Hypothalamus (tissue), 51 donors: ENCODE measurements around the gene NKX2-2.
"Not testable (repeated sequence)": the region's sequence is repeated elsewhere in the genome, so short reads cannot be mapped to it uniquely, and the experiment has no call there.

Experiments used
- DNase-seq, 51 donors: peaks; one replicate each; lab custom pipeline; 2025; lab: John Stamatoyannopoulos, UW

NKX2-2 gene

DNA sequence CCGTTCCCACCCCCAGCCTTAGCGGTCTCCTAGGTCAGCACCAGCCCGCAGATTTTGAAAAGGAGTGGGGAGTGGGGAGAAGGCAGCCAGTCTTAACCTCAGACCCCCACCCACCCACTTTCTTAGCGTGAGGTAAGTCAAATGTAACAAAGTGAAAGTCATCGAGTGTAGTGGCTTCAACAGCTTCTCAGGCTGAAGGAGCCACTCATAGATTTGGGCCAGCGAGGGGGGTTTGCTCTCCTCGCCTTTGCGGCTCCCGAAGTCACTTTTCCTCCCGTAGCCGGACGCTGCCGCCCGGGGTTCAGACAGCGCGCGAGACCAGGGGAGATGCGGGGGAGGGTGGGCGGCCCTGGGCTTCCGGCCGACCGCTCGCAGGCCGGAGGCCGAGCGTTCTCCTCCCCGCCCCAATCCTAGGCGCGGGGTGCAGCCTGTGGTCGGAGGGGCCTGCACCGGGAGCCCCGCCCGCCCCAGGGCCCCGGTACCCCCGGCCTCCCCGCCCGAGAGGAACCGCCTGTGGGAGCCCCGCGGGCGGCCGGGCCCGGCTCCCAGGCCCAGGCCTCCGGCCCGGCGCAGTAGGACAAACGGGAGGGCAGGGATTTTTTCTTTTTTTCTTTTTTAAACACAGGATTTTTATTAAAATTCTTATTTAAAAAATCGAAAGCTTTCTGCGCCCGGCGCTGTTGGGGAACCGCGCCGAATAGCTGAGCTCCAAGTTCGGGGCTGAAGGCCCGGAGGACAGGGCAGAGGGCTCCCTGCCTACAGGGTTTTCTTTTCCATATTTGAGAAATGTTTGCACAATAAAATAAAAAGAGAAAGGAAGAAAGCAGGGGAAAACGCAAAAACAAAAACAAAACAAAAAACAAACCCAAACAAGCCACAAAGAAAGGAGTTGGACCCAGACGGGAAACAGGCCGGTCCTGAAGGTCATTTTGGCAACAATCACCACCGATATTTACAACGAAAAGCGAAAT, 3.2 kb downstream of the NKX2-2 start:
- peak in 4 of 51 donors; percentile 22 to 69 (median 42) for DNase-seq

DNA sequence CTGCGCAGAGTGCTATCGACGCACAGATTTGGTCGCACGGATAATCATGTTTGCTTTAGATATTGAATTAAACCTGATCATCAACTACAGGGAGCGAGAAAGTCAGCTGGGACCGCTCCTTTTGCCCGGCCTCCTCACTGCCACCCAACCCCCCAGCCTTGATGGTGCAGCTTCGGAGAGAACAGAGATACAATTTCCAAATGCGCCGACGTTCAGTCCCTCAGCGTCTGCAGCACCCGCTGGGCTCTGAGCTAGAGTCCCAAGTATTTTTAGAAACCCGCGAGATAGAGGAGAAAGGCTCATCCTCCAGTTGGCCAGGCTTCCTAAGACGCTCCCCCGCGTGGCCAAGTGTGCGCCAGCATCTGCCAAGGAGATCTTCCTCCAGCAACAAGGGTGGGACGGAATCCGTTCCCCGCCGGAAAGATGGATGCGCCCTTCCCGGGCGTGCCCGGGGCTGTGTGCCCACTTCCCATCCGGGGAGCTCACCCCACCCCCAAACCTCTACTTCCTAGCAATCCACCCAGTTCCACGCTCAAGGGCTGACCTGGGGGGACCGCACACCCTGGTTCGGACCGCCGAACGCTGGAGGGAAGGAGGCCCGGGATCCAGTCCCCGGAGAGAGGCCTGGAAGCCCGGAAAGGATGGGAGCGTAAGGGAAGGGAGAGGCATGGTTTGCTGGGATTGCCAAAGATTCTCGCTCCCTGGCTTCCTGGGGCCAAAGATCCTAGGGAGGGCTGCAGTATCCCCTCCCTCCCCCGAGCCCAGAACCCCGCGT, 4.1 kb downstream of the NKX2-2 start:
- DNase-seq, result peak in 20 of 51 donors; percentile 23 to 74 (median 44)

DNA sequence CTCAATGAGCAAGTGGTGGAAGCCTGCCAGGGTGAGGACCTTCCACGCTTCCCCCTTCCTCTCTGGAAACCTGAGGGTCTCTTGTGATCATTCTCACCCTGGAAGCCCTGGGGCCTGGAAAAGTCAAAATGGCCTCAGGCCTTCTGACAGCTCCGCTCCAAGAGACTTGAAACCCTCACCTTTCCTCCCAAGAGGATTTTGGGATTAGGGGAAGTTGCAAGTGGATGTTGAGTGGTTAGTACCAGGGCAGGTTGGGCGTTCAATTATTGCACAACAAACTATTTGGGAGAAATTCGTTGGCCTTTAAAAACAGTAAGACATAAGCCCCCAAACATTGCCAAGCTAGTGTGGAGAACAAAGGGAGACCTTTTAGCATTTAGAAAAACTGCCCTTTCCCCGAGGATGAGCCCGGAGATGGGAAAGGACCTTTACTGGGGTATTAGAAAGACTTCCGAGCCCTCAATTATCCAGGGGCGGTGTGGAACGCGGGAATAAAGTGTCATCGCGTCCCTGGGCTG, 4.7 kb downstream of the NKX2-2 start:
- peak in 2 of 51 donors; percentile 62 to 83 for DNase-seq

DNA sequence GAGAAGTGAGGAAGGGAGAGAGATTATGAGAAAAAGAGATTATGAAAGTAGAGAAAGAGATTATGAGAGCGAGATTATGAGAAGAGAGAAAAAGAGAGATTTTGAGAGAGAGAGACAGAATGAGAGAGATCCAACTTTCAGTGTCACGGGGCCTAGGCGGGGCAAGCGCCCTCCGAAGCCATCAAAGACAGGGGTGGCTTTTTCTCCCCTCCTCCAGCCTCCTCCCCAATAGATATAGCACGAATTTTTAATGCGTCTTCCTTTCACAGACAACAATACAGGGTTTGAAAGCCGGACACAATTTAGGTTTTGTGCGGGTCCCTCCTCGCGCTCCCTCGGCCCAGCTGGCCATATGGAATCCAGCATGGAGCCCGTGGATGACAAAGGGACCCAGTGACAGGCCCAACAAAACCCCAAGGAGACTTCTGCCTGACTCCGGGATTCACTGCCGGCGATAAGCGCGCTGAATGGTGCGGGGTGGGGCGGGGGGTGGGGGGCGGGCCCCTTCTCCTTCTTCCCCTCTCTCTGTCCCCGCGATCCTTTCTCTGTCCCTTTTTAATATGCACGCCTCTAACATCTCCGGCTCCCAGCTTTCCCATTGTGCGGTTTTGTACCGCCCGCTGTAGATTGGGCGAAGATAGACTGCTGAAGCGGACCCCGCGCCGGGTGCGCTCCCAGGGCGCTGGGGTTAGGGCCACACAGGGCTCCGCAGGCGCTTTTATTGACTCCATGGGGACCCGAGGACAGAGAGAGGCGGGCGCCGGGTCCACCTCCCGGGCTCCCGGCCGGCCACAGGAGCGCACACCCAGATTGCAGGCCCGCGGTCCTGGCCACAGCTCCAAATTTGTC, 5.4 kb downstream of the NKX2-2 start:
- DNase-seq, result peak in 35 of 51 donors; percentile 39 to 92 (median 75)

DNA sequence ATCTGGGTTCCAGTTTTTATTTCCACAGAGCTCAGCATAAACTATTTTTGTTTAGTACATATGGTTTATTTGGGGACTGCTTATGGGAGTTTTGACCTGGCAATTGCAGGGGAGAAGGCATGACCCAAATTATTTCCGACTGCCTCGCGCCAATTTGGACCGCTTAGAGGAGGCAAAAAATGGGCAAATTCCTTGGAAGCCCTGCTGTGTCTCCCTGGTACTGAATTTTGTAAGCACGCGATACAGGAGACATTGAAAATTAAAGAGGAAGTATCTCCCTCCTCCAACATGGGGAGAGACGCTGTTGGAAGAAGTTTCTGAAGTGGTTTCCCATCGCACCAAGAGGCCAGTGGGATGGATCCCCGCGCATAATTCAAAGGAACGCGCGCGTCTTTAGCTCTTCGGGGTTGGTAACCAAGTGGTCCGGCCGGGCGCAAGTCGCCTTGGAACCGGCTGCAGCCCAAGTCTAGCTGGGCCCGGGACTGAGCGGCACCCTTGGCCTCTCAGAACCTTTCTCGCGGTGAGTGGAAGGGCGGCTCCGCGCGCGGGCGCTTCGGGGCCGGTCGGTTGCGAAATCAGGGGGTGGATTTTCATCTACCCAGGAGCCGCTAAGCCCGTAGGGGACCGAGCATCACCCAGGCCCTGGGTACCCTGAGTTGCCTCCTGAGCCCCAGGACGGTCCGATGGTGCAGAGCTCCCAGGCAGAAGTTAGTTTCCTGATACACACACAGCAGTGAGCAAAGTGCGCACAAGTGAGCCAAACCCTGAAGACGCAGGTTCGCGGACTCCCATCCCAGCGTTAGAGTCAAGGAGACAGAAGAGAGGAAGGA, 6.2 kb downstream of the NKX2-2 start:
- DNase-seq, result peak in 8 of 51 donors; percentile 24 to 79 (median 34)

DNA sequence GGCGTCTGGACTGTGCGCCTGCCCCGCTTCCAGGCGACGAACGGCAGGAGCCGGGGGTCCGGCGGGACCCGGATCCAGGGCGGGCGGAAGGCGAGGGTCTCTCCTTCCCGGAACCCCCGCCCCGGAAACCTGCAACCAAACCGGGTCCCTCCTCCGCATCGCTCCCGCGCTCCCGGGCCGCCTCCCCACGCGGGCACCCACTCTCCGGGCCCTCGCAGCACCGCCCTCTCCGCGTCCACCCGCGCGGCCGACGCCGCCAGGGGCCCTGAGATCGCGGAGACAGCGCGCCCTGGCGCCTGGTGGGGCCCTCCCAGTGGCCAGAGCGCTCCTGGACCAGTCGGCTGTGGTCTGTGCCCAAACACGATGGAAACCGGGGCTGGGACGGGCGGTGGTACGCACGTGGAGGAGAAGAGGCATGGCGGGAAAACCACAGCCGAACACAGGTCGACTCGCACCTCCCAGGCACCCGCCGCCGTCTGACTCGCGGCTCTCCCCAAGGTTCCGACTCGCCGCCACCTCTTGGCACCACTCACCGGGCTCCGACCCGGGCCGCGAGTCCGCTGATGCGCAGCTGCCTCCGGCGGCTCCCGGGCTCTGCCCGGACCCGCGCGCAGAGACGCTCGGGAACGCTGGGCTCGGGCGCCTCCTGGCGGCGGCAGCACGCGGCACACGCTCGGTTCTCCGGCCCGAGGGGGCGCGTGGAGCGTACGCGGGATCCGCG, 7.9 kb downstream of the NKX2-2 start:
- DNase-seq, result peak in 37 of 51 donors; percentile 27 to 85 (median 63)

DNA sequence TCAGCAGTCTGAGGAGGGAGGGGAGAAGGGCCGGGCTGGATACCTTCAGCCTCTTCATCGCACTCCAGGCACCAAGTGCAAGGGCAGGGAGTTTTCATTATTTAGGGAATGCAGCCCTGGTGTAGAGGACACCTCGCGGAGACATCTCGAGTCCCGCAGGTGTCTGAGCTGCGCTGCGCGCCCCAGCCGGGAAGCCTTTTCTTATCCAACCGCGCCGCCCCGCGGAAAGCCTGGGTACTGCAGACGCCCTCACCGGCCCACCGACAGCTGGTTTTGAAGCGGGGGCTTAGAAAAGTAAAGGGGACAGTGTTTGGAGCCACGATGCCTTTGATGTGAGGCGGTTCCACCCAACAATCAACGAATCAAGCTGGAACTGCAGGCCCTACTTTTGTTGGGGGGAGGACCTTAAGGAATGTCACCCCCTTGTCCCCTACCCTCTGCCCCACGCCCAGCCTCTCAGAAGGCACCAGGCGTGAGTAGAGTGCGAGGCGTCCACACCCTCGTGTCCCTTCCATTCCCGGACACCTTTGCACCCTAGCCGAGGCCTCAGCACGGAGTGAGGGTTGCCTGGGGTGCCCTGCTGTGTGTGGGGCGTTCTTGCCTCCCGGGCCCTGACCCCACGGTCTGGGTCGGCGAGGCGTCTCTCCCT, 8.6 kb downstream of the NKX2-2 start:
- DNase-seq, result peak in 38 of 51 donors; percentile 25 to 84 (median 54)

DNA sequence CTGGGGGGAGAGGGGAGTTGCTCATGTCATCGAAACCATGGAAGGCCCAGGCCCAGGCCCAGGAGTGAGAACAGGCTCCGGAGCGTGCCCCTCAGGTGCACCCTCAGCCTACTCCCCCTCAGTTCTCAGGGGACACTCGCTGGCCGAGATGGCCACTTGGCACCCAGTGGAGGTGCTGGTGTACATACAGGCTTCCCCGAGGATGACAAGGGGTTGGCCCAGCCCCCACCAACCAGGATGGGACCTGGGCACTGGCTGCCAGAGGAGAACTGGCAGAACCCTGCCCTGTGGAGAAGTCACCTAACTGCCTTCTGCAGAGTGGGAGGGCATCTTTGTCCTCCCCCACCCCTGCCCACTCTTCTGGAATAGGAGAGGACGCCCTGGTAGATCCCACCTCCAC, 9.5 kb downstream of the NKX2-2 start:
- DNase-seq, result no peak

DNA sequence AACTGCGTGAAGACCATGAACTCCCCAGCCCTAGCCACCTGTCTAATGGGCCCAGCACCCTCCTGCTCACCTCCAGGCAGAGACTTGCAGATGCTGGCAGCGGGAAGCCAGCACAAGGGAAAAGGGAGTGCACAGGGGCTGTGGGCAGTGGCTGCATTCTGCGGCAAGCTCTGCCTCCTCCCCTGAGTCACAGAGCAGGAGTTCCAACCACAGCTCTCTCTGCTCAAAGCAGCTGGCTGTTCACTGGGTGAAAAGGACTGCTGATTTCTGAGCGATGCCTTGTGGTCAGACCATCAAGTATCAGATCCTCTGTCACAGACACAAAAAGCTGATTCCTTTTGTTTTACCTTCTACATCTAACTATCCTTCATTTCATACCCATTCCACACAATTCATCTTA, 10.5 kb downstream of the NKX2-2 start:
- DNase-seq, result peak in 5 of 51 donors; percentile 19 to 43 (median 33)

DNA sequence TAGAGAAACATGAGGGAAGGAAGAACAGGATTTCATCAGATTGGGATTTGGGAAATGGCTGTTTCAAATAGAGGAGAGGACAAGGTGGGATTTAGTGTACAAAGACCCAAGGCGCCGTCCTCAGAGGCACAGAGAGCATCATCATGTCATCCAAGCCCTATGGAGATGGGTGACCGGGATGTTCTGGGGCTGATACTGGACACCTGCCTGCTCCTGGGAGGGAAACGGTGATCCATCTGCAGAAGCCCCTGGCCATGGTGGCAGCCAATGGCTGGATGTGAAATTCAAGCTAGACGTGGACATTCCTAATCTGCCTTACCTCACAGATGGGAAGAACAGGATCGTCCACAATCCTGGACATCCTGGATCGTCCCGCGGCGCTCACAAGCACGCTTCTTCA, 12.7 kb downstream of the NKX2-2 start:
- DNase-seq, result no peak

DNA sequence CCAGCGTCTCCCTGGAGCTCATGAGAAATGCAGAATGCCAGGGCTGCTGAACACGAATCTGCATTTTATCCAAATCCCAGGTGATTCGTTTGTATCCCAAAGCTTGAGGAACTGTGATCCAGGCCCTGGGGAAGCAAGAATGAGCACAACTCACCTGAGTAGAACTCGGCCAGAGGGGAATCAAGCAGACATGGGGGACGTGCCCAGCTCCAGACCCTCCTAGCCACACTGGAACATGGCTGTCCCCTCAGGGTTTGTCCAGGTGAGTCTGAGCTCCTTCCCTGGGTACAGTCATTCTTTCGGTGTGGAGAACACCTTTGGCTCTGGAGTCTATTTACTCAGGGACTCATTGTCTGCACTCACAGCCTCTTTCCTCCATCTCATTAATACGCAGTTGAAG, 13.3 kb downstream of the NKX2-2 start:
- no peak for DNase-seq

DNA sequence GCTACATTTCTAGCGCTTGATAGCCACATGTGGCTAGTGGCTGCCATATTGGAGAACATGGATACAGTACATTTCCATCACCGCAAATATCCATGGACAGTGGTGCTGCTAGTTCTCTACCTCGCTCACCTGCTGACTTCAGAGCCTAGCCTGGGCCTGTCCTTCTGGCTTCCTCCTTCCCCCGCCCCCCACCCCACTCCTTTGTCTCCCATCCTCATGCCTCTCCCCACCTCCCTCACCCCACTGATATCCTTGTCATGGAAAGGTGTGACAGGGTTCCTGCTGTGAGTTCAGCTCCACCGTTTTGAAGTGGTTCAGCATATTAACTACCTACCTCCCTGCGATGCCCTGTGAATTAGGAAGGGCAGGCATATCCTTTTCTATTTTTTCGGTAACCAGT, 14.2 kb downstream of the NKX2-2 start:
- DNase-seq, result no peak

DNA sequence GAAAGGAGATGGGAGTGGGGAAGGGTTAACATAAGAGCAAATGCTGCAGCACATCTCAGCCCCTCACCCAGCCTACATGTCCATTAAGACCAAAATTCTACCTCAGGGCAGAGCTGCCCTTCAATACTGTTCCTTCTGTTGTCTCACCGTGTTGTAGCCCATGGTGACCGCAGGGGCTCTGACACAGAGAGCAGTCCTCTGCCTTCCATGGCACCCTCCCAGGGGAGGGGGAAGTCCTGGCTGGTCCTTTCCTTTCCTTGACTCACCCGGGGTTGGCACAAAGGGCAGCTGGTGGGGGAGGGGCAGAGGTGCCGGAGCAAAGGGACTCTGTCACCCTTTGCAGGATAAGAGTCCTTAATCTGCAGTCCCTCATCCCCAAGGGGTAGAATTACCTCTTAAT, 15.2 kb downstream of the NKX2-2 start:
- peak in 3 of 51 donors; percentile 15 to 33 (median 21) for DNase-seq

DNA sequence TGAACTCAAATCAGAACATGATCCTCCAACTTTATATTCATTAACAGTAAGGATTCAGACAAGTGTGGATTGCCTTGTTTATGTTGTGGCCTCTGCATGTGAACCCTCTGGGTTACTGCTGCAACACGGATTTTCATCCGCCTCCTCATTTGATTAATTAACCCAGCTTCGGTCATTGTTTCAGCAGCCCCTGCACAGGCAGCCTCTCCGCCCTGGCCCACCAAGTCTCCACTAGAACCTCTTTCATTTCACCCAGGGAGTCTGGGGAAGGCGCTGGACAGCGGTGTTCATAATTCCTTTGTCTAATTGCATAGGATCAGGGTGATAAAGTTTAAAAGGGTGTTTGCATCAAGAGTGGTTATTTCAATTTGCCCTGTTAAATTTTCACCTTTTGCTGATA, 15.7 kb downstream of the NKX2-2 start:
- DNase-seq, result no peak

DNA sequence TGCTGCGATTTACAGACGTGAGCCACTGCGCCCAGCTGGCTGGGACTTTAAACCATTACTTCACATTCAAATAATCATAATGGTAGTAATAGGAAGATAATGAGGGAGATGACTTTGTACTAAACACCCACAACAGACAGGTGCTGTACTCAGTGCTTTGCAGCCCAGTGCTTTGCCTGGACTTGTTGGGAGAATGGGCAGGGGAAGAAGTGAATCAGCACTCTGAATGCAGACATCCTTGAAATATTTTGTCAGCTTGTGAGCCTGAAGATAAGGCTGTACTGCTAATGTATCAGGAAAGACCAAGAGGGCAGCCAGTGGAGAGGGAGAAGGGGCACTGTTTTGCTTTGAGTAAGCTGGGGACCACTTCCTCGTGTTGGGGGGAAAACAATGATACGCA, 17.4 kb downstream of the NKX2-2 start:
- DNase-seq, result no peak

DNA sequence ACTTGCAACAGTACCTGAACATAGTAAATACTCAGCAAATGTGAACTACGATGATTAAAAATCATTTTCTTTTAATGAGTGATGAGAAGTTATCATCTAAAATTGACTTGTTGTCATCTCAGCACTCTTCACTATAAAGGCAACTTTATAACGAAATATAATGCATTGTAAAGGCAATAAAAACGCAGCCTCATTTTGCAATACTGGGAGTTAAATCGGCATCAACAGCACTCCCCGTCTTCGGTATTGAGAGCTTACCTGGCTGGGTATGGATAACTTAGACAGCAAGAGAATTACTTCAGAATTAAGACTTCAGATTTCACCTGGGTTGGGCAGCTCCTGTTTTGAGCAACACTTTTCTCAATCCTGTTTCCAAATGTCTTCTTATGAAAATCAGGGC, 20.8 kb downstream of the NKX2-2 start:
- DNase-seq, result no peak

DNA sequence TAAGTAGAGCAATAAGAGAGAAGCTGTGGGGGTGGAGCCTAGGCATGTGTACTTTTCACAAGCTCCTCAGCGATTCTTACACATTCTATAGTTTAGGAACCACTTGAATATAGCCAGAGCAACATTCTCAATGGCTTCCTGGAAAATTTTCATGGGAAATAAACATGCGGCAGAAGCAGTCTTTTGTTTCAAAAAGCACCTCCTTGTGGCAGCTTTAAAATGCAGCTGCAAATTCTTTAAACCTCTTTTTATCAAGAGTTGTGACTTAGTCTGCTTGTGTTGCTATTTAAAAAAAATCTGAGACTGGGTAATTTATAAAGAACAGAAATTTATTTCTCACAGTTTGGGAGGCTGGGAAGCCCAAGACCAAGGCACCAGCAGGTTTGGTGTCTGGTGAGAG, 23.8 kb downstream of the NKX2-2 start:
- DNase-seq, result no peak

DNA sequence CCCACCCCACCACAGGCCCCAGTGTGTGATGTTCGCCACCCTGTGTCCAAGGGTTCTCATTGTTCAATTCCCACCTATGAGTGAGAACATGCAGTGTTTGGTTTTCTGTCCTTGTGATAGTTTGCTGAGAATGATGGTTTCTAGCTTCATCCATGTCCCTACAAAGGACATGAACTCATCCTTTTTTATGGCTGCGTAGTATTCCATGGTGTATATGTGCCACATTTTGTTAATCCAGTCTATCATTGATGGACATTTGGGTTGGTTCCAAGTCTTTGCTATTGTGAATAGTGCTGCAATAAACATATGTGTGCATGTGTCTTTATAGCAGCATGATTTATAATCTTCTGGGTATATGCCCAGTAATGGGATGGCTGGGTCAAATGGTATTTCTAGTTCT, 33.7 kb downstream of the NKX2-2 start:
- DNase-seq, result not testable (repeated sequence)
